KBM-7 (cell line): Measurements from ENCODE around the gene ACAT2.
"Not testable (repeated sequence)": the region's sequence is repeated elsewhere in the genome, so short reads cannot be mapped to it uniquely, and the experiment has no call there.

Source experiments
- DNase-seq: peaks from one replicate; pipeline ENCODE4 v3.0.0-alpha.2; 2015
- in situ Hi-C: fragments of 300-500 bp; cut with MboI; formaldehyde crosslinking; loops from 2 replicates; pipeline ENCODE4 v1.14.3; 2020; ENCODE audit warnings: low sequenced_read_pairs, low pct_unique_long_range_greater_than_20kb, mixed read lengths

Gene ACAT2

DNA sequence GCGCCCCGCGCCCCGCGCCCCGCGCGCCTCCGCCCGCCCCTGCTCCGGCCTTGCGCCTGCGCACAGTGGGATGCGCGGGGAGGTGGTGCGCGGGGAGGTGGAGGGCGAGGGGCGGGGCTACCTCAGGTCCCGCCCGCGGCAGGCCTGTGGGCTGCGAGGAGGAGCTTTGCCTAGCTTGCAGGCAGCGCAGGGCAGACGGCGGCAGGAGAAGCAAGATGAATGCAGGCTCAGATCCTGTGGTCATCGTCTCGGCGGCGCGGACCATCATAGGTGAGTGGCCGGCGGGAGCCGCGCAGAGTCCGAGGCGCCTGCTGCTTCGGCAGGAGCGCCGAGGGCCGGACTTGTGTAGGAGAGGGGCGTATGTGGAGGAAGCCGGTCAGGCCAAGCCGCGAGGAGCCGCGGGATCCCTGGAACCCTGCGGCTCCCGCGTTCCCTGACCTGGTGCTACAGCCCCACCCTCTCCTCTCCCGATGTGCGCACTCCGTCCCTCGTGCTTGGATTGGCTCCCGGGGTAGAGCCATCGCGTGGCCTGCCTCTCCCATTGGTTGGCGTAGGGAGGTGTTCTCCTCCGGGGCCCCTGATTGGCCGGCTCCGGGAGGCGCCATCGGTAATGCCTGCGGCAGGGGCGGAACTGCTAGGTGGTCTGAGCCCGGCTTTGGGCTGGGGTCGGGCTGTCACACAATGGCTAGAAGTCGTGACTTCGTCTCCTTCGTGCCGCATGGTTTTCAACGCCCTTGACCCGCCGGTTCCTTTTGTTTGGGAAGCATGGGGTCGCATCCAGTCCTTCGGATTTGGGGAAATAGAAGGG is at the start of gene ACAT2:
Gene ACAT2, plus strand, starts transcription at position 173 of the 808 bp plus-strand sequence. Its CDS starts 43 bp downstream, at position 216.
- in situ Hi-C loops, result no loop called here
- DNase-seq, result peak; percentile 95

DNA sequence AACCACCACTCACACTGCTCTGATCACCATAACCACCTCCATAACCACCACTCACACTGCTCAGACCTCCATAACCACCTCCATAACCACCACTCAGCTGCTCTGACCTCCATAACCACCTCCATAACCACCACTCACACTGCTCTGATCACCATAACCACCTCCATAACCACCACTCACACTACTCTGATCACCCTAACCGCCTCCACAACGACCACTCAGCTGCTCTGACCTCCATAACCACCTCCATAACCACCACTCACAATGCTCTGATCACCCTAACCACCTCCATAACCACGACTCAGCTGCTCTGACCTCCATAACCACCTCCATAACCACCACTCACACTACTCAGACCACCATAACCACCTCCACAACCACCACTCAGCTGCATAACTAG is 49.5 kb upstream of the ACAT2 start:
- in situ Hi-C loops, DNase-seq: not testable (repeated sequence)

DNA sequence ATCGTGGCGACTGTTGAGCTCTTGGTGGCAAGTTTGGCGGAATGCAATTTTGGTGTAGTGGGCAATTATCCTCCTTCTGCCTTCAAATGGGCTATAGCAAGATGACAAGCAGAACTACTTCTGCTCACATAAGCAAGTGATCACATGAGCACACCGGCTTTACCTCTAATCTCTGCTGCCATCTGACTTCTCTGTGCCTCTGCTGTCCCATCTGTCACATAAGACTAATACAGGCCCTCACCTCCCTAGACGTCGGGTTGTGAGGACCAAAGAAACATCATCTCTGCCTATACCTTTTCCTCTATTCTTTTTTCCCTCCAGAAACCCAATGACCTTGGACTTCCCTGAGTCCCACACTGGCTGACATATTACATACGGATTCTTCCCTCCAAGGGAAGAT is 47.9 kb upstream of the ACAT2 start:
- no peak for DNase-seq
- in situ Hi-C loops, result no loop called here

DNA sequence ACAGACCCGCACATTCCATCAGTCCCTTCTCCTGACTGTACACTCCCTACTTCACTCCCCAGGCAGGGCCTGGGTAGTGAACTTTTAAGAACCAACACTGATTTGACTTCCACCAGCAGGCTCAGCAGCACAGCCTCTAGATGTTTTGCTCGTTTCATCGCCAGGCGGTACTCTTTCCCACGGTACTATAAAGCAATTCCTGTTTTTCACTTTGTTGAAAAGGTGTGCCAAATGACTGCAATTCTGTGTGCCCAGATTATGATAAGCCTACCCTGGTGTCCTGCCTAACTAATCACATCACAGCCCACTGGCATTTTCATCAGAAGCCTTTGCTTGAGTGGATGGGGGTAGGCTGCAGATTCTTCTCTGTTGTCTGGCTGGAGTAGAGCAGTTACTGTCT is 47.4 kb upstream of the ACAT2 start:
- no peak for DNase-seq
- in situ Hi-C loops, result no loop called here

DNA sequence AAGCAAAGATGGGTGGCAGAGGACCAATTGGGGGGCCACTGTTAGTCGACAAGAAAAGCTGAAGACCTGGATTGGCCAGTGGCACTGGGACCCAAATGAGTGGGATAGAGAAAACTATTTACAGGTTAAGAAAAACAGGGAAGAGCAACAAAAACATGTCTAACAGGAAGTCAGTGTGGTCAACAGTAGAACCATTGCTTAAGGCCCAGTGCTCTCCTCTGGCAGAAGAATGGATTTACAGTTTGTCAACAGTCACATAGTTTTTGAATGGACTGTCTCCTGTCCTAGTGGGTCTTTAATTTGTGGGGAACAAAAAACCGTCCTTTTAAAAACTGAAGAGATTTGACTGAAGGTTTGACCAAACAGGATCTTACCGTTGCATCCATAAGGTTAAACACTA is 46.7 kb upstream of the ACAT2 start:
- no peak for DNase-seq
- in situ Hi-C loops, result no loop called here

DNA sequence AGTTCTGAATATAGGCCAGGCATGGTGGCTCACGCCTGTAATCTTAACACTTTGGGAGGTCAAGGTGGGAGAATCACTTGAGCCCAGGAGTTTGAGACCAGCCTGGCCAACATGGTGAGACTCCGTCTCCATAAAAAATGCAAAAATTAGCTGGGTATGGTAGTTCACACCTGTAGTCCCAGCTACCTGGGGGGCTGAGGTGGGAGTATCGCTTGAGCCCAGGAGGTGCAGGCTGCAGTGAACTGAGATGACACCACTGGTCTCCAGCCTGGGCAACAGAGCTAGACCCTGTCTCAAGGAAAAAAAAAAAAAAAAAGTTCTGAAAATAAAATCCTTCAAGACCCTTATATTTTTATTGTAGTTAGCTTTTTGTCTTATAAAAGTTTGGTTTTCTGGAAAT is 46.2 kb upstream of the ACAT2 start:
- in situ Hi-C loops, result no loop called here
- DNase-seq, result no peak

DNA sequence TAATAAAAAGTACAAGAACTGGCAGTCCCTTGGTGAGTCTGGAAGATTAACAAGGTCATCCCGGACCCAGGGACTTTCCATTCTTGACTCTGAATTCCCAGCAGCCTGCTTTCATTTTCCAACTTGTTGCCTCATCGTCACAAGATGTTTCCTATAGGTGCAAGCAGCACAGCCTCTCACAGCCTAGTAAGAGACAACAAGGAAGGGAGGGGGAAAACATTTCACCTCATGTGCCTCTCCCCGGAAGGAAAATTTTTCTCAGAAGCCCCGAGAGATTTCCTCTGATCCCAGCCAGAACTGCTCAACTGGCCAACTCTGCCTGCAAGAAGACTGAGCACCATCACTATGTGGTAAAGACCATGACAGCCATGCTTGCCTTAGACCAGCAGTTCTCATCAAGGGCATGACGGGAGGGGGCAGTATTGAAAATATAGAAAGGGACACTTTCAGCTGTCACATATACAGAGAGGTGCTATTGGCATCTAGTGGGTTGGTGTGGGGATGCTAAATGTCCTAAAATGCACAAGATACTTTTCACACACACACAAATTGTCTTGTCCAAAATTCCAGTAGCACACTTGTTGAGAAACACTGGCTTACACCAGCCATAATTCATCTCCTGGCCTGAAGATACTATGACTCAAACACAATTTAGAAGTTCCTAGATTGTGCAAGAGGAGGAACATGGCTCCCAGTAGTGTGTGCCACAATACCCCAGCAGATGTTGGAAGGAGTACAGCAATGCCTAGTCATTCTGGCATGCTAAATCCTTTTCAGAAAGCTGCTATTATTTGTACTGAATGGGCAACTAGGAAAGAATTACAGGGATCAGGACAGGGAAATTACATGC is 45.4 kb upstream of the ACAT2 start:
- in situ Hi-C loops, result no loop called here
- peak; percentile 34 for DNase-seq

DNA sequence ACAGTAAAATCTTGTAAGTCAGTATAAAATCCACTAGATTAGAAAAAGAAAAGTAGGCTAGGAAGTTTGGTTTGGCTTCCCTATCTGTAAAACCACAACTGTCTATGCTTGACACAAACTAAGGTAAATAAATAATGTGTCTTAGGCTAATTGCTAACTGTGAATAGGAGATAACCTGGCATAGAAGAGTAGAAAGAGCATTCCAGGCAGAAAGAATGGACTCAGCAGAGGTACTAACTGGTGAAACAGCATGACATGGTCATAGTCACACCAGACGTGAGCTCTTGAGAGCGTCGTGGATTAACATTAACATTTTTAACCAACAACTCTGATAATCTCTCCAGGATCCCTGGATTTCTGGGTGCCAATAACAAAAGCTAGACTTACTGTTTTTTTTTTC is 43.2 kb upstream of the ACAT2 start:
- no peak for DNase-seq
- in situ Hi-C loops, result no loop called here

DNA sequence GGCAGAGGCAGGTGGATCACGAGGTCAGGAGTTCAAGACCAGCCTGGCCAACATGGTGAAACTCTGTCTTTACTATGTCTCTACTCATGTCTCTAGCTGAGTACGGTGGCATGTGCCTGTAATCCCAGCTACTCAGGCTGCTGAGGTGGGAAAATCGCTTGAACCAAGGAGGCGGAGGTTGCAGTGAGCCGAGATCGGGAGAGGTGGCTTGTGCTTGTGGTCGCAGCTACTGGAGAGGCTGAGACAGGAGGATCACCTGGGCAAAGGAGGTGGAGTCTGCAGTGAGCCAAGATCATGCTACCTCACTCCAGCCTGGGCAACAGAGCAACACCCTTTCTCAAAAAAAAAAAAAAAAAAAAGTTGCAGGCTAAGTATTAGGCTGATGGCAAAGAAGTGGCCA is 42.6 kb upstream of the ACAT2 start:
- in situ Hi-C loops, result no loop called here
- no peak for DNase-seq

DNA sequence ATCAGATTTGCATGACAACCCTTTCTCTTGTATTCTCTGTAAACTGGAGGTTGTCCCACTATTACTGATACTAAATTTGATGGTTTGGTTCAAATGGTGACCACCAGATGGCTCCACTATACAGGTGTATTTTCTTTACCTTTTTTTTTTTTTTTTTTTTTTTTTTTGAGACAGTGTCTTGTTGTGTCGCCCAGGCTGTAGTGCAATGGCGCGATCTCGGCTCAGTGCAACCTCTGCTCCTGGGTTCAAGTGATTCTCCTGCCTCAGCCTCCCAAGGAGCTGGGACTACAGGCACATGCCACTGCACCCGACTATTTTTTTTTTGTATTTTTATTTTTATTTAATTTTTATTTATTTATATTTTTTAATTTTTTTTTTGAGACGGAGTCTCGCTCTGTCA is 41.1 kb upstream of the ACAT2 start:
- DNase-seq, result peak; percentile 48
- in situ Hi-C loops, result no loop called here

DNA sequence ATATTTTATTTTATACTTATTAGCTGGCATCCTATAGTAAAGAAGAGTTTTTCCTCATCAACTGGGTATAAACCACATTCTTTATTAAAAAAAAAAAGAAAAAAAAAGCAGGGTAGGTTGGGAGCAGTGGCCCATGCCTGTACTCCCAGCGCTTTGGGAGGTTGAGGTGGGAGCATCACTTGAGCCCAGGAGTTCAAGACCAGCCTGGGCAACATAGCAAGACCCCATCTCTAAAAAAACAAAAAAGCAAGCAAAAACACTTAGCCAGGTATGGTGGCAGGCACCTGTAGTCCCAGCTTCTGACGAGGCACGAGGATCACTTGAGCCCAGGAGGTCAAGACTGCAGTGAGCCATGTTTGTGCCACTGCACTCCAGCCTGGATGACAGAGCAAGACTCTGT is 39.9 kb upstream of the ACAT2 start:
- DNase-seq, in situ Hi-C loops: not testable (repeated sequence)

DNA sequence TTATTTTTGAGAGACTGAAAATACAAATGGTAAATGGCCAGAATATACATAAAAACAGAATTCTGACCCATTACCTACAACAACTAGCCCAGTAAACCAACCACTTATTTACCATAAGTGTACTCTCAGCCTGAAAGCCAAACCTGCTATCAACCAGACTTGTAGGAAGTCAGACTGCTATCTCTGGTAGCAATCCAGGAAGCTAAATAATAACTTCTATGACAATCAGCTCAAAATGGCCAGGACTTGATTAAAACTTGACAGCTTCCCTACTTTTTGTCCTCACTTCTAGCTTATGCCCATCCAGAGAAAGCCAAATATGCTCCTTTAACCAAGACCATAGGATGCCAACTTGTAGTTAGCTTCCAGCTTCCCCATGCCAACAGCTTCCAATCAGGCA is 39.2 kb upstream of the ACAT2 start:
- in situ Hi-C loops, result no loop called here

DNA sequence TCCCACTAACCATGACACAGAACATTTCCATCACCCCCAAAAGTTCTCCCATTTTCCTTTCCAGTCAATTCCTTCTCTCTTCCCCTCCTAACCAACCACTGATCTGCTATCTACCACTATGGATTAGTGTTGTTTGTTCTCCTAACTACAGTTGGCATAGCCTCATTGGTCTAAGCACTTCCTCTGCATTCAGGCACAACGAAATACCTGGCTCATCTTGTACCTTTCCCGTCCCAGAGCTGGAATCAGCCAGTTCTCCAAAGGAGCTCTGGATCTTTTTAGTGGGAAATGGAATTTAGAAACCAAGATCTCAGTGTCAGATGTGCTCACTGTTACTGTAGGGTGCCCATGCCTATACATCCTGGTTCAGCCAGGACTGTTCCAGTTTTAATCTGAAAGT is 38.6 kb upstream of the ACAT2 start:
- in situ Hi-C loops, result no loop called here

More for the DNA sequence above, 39.2 kb upstream of the ACAT2 start:
- DNase-seq, result no peak

DNA sequence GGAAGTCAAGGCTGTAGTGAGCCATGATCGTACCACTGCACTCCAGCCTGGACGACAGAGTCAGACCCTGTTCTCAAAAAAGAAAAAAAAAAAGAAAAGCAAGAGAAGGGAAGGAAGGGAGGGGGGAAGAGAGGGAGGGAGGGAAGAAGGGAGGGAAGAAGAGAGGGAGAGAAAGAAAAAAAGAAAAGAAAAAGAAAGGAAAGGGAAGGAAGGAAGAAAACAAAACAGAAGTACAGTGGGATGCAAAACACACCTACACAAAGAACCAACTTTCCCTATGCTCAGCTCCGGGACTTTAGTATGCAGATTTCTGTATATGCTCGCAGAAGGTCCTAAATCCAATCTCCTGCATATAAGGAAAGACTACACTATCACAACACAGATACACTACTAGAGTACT is 37.1 kb upstream of the ACAT2 start:
- no peak for DNase-seq
- in situ Hi-C loops, result no loop called here

More for the DNA sequence above, 38.6 kb upstream of the ACAT2 start:
- DNase-seq, result no peak

DNA sequence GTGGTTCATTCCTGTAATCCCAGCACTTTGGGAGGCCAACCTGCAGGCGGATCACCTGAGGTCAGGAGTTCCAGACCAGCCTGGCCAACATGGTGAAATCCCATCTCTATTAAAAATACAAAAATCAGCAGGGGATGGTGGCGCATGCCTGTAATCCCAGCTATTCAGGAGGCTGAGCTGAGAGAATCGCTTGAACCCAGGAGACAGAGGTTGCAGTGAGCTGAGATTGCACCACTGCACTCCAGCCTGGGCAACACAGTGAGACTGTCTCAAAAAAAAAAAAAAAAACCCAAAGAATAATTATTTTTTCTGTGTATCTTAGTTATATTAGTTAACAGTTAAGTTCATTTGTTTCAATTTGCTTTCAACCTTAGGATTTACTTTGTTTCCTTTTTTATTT is 36.6 kb upstream of the ACAT2 start:
- in situ Hi-C loops, DNase-seq: not testable (repeated sequence)

DNA sequence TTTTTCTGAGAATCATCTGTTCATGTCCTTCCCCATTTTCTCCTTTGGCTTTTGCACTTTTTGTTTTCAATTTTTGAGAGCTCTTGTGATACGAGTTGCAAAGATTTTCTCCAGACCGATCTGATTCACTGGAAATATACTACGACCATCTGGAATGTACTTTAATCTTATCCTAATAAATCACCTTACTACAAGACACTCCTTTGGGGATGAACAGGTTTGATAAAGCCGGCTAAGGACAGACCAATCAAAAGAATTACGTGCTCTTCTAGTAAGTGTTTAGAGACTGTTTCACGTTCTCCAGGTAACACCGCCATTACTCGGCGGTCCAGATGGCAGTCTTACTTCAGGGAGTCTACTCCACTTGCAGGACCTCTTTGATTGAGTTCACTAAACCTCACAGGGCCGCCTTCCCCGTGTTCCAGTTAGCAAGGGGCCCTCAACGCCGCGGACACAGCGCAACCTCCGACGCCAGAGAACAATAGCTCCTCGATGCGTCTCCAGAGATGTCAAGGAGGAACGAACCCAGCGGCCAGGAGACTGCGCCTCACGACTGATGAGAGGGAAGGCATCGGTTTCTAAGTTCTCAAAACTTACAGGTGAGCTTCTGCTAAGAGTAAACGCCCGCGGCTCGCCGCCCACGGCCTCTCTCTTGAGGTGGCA is 35.5 kb upstream of the ACAT2 start:
- DNase-seq, result no peak
- in situ Hi-C loops, result no loop called here

DNA sequence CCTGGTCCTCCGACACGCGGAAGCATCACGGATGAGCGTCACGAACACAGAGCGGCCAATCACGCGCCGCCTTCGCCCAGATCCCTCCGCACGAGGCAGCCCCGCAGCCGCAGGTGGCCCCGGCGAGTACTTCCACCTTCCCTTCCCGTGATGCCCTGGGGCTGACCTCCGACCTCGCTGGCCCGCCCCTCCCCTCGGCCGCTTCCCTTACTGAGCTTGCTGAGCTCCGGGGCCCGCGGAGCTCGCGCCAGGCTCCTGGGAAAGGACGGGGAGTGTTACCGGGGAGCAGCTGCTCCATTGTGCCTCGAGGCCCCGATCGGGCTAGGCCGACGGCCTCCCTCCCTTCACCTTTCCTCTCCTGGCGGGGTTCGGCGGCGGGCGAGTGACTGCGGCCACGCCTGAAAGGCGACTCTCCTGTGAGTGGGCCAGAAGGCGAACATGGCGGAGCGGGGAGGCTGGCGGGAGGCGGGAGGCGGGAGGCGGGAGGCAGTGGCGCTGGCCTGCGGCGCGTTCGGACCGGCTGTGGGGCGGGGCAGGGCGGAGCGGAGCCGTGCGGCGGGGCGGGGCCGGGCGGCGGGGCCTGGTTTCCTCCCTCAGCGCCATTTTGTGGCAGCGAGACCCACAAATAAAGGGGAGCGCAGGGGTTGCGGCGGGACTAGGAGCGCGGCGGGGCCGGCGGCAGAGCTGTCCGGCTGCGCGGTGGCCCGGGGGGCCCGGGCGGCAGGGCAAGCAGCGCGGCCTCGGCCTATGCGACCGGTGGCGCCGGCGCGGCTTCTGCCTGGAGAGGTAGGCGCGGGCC is 34.7 kb upstream of the ACAT2 start, which contains the start of gene WTAP:
Gene WTAP, plus strand, starts transcription at position 589 of the 799 bp plus-strand sequence. CDS start 8,760 bp downstream, outside the sequence.
- in situ Hi-C loops, result no loop called here

DNA sequence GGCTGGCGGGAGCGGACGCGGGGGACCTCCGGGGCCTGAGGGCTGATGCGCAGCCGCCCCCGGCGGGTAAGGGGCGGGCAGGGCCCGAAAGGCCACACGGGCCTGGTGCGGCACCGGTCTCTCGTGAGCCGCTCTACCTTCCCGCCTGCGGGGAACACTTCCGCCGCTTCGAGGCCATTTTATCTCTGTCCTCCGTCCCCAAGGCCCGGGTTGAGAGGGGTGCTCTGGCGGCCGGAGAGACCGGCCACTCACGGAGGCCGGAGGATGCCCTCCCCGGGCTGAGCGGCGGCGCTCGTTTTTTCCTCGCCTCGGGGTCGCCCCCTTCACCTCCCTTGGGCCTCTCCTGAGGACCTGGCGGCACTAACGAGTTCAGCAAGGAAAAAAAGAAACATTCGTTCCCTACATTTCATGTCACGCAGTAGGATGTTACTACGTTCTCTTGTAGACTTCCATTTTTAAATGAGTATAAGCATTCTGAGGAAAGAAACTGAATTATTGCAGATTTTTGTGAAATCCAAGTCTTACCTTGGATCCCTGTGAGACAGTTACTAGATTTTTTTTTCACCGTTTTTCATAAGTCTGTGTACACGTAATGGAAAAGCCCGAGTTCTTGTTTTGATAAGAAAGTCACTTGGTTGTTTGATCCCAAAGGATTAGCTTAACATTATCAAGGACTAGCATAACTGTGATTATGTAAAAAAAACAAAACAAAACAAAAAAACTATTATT is 34.0 kb upstream of the ACAT2 start:
- DNase-seq, result peak; percentile 57

More for the DNA sequence above, 34.7 kb upstream of the ACAT2 start, which contains the start of gene WTAP:
- peak; percentile 98 for DNase-seq

More for the DNA sequence above, 34.0 kb upstream of the ACAT2 start:
- in situ Hi-C loops, result no loop called here
